Measurements from ENCODE around the gene CACTIN.
"Not testable (repeated sequence)": the region's sequence is repeated elsewhere in the genome, so short reads cannot be mapped to it uniquely, and the experiment has no call there.

CACTIN gene

DNA sequence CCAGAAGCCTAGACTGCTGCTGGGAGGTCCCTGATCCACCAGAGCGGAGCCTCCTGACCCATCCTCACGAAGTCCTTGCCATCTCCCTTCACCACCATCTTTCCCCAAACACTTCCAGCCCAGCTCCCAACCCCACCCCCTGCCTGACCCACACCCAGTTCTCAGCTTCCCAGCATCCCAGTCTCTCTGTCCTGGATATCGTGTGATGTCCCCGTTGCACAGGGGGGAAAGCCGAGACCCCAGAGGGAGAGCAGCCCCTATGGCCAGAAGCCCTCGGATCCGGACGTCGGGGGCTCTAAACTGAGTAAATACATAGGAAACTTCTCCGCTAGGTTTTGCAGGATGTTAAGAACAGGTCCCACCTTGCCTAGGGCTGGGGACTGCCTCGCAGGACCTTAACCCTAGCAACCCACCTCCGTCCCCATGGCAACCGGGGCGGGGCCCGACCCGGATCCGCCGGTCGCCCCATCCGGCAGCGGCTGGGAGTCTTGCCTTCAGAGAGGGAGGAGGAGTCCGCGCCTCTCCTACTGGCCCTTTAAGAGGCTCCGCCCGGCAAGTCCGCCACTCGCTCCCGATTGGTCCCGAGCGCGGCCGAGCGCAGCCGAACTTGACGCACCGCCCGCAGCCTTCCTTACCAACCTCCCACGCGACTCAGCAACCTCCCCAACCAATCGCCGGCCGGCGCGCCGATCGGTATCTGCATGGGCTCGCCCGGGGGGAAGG, 54.3 kb downstream of the CACTIN start:
- peak; percentile 97 for DNase-seq (ENCODE audit: low read depth, low spot score)

DNA sequence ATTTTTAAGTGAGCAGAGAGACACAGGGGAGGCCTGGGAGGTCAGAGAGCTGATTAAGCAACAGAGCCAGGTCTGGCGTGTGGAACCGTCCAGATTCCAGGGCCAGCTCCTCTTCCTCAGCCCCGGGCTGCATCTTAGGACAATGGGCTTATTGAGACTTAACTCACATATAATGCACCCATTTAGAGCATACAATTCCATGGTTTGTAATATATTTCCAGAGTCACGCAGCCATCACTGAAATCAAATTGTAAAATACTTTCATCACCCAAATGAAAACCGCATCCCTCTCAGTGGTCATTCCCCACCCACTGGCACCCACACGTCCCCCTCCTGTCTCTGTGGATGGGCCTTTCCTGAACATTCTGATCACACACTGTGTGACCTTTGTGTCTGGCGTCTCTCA, 56.0 kb downstream of the CACTIN start:
- no peak for DNase-seq (ENCODE audit: low read depth, low spot score)

DNA sequence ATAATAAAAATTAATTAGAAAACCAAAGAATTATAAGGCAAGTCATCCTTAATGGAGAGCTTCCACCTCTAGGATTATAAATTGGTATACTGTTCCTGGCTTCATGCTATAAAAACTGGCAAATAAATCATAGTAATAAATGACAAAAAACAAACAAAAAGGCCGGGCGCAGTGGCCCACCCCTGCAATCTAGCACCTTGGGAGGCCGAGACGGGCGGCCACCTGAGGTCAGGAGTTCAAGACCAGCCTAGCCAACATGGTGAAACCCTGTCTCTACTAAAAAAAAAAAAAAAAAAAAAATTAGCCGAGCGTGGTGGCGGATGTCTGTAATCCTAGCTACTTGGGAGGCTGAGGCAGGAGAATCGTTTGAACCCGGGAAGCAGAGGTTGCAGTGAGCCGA, 56.5 kb downstream of the CACTIN start:
- DNase-seq (ENCODE audit: low read depth, low spot score), result not testable (repeated sequence)

DNA sequence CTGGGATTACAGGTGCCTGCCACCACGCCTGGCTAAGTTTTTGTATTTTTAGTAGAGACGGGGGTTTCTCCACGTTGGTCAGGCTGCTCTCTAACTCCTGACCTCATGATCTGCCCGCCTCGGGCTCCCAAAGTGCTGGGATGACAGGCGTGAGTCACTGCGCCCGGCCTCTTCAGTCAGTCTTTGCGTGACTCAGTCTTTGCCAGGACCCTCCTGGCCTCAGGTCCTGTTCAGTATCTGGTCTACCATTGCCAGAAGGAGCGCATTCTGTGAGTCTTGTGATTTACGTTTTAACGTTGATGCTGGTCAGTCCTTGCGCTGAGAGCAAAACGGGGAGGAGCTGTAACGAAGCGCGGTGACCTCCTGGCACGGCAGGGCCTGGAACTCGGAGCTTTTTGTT, 61.5 kb downstream of the CACTIN start:
- no peak for DNase-seq (ENCODE audit: low read depth, low spot score)

DNA sequence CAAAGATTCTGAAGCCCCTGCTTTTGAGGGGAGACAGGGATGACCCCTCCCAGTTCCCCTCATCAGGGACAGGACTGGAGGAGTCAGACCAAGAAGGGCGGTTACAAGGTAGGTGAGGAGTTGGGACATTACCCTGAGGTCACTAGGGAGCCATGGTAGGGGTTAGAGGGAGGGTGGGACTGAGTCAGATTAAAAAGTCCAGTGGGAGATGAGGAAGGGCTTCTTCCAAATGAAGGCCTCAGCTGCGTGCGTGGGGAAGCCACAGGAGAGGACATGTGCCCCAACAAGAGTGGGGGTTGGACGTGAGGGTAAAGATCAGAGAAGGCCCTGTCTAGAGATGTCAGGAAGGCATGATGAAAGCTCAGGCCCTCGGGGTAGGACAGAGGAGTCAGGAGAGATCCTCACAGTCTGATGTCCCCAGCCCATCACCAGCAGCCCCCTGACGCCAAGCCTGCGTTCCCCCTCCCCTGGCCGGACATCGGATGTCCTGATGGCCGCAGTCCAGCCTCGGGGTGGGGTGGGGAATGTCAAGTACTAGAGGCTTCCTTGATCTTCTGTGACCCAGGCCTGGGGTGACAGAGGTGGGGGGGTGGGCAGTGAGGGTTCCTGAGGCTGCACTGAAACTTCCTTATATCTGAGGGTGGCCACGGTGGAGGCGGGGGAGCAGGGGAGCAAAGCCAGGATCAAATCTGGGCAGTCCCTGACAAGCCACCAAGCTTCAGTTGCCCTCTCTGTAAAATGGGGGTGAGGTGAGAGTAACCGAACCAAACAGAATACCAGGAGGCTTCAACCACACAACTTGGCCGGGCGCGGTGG, 62.7 kb downstream of the CACTIN start:
- no peak for DNase-seq (ENCODE audit: low read depth, low spot score)
